ENCODE measurements around the gene FMC1. TPM values are rescaled to one million over a fixed set of nuclear protein-coding genes. Genes with fewer than 3 reads are reported as not detected.

Gene FMC1
- total RNA-seq, 6 experiments from 2014 or later: 9.5 to 17.5 (median 14.0) TPM

DNA sequence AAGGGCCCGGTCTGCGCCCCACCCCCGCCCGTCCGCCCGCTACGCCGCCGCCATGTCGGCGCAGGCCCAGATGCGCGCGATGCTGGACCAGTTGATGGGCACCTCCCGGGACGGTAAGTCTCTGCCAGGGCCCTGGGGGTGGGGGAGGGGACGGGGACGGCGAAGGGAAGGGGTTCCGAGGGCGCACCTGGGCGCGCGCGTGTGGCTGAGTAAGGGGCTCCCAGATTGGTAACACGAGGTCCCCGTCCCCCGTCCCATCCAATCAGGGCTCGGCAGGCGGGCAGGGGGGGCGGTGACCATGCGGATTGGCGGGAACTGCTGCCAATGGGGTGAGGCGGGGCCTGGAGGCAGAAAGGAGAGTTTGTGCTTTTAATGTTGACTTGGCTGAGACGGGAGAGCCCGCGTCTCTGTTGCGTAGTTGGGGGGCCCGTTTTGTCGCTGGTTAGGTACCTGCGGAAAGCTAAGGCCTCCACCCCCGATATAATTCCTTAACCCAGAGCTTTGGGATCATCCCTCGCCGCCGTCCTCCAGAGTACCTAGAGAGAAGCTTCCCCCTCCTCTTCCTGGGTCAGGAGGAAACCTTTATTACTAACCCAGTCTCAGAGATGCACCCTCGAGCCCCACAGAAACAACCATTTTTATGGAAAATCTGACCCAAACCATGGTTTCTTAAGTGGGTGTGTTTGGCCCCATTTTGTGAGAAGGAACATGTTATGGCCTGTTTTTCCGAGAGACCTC is 19.2 kb downstream of the FMC1 start:
- H3K9me3 Mint-ChIP-seq: no peaks in the 10 kb centered on the region
- H3K4me1 Mint-ChIP-seq (ENCODE audit: low read depth): peaks cover 47% of the 10 kb centered on the region
- peak overlapping the region; percentile 100 for H3K4me3 Mint-ChIP-seq
- peak overlapping the region; percentile 99 for H3K27ac Mint-ChIP-seq
- peaks cover 20% of the 10 kb centered on the region for H3K36me3 Mint-ChIP-seq (ENCODE audit: low read depth)
- peak; percentile 86 for DNase-seq
- H3K27me3 Mint-ChIP-seq (ENCODE audit: insufficient read depth): peaks cover 6% of the 10 kb centered on the region; the same call in 1 of the 2 replicates
- TF ChIP-seq, protein P1, sequence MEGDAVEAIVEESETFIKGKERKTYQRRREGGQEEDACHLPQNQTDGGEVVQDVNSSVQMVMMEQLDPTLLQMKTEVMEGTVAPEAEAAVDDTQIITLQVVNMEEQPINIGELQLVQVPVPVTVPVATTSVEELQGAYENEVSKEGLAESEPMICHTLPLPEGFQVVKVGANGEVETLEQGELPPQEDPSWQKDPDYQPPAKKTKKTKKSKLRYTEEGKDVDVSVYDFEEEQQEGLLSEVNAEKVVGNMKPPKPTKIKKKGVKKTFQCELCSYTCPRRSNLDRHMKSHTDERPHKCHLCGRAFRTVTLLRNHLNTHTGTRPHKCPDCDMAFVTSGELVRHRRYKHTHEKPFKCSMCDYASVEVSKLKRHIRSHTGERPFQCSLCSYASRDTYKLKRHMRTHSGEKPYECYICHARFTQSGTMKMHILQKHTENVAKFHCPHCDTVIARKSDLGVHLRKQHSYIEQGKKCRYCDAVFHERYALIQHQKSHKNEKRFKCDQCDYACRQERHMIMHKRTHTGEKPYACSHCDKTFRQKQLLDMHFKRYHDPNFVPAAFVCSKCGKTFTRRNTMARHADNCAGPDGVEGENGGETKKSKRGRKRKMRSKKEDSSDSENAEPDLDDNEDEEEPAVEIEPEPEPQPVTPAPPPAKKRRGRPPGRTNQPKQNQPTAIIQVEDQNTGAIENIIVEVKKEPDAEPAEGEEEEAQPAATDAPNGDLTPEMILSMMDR (IDR thresholded peaks at IDR 0.05): no peak

DNA sequence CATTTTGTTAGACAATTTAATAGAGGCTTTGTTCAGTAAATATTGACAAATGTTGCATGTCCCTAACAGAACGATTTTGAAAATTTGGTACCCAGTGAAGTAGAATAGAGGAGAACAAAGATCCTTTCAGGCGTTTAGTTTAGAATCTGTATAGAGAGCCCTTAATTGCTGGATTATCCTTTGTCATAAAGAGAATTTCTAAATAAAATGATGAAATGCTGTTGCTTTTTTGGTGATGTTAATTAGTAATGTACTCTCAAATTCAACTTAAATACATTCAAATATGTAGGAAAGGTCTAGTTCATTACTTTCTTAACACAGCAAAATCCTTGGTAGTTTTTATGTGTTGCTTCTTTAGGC is 19.8 kb downstream of the FMC1 start:
- Mint-ChIP-seq H3K27ac (peak overlapping the region; percentile 99), H3K36me3 (ENCODE audit: low read depth) (peaks cover 24% of the 10 kb centered on the region), H3K9me3 (no peaks in the 10 kb centered on the region), H3K4me3 (peak overlapping the region; percentile 100), H3K27me3 (ENCODE audit: insufficient read depth) (peaks cover 6% of the 10 kb centered on the region; the same call in 1 of the 2 replicates), H3K4me1 (ENCODE audit: low read depth) (peaks cover 53% of the 10 kb centered on the region)
- no peak for DNase-seq
- TF ChIP-seq, protein P1 (IDR thresholded peaks at IDR 0.05): no peak

DNA sequence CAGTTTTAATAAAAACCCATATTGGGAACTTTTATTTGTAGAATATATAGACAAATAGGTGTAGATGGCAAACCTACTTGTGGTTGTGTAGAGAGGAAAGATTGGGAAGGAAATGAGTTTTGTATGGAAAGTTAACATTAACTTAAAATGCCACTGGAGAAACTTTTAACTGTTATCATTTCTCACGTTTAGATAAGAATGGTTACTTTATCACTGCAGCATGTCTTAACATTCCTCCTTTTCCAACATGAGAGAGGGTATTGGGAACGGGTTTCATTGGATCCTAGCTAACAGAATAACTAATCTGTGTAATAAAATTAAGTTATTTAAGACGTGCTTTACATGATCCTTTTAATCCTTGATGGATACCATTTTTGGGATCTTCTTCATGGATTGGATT is 20.4 kb downstream of the FMC1 start:
- DNase-seq: no peak
- H3K27me3 Mint-ChIP-seq (ENCODE audit: insufficient read depth): peaks cover 6% of the 10 kb centered on the region; the same call in 1 of the 2 replicates
- H3K4me1 Mint-ChIP-seq (ENCODE audit: low read depth): peaks cover 59% of the 10 kb centered on the region
- H3K36me3 Mint-ChIP-seq (ENCODE audit: low read depth): peaks cover 24% of the 10 kb centered on the region
- H3K4me3 Mint-ChIP-seq: peak overlapping the region; percentile 100
- H3K9me3 Mint-ChIP-seq: no peaks in the 10 kb centered on the region
- H3K27ac Mint-ChIP-seq: peak overlapping the region; percentile 99
- TF ChIP-seq, protein P1 (IDR thresholded peaks at IDR 0.05): no peak

DNA sequence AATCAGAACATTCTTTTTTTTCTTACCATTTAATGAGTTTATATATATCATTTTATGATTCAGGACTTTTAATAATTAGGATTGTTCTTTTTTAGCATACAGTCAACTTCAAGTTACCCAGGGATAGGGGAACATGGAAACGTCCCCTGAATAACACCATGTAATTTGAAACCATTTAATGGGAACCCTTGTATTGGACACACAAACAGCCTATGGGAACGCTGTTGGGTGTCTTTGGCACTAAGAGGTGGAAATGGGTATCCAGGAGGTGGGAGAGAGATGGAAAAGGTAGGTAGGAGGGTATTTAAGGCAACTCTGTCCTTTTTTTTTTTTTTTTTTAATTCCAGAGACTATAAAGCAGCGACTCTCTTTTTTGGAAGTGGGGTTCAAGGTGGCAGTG is 21.2 kb downstream of the FMC1 start:
- TF ChIP-seq, protein P1 (IDR thresholded peaks at IDR 0.05): no peak
- H3K27ac Mint-ChIP-seq: peak overlapping the region; percentile 55
- H3K4me1 Mint-ChIP-seq (ENCODE audit: low read depth): peaks cover 56% of the 10 kb centered on the region
- no peaks in the 10 kb centered on the region for H3K9me3 Mint-ChIP-seq
- H3K4me3 Mint-ChIP-seq: peak overlapping the region; percentile 62
- no peak for DNase-seq
- peaks cover 6% of the 10 kb centered on the region; the same call in 1 of the 2 replicates for H3K27me3 Mint-ChIP-seq (ENCODE audit: insufficient read depth)
- H3K36me3 Mint-ChIP-seq (ENCODE audit: low read depth): peaks cover 24% of the 10 kb centered on the region

DNA sequence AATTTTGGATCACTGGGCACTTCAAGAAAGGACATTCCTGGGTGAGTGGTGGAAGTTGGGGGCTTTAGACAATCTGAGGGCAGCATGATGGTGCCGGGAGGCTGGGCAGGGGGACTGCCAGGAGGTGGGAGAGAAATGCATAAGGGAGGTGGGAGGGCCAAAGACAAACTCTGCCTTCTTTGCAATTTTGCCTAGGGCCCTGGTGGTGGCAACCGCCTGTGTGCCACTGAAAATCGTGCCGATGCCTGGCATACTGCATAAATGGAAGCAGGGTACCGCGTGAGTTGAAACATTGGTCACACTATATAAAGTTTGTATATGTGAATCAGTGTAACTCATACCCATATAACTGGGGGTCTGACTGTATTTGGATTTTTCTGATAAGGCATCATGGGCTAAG is 21.8 kb downstream of the FMC1 start:
- Mint-ChIP-seq H3K27me3 (ENCODE audit: insufficient read depth) (peaks cover 6% of the 10 kb centered on the region; the same call in 1 of the 2 replicates), H3K9me3 (no peaks in the 10 kb centered on the region), H3K27ac (peak overlapping the region; percentile 48), H3K36me3 (ENCODE audit: low read depth) (peaks cover 27% of the 10 kb centered on the region), H3K4me1 (ENCODE audit: low read depth) (peaks cover 62% of the 10 kb centered on the region), H3K4me3 (peak overlapping the region; percentile 62)
- TF ChIP-seq, protein P1 (IDR thresholded peaks at IDR 0.05): no peak
- no peak for DNase-seq

All from HFFc6 (cell line).